PFSK-1 (cell line): ENCODE data around the gene GRK1.

Experiments
- POLR2AphosphoS5 ChIP-seq: IDR thresholded peaks from 2 replicates; pipeline ENCODE4 v1.6.1; 2012; ENCODE audit warnings: low read depth, mild to moderate bottlenecking, control low read depth, low read length, moderate library complexity
- SIN3A ChIP-seq: IDR thresholded peaks from 2 replicates; pipeline ENCODE4 v1.6.1; 2012; ENCODE audit warnings: mild to moderate bottlenecking, low read length, moderate library complexity, borderline replicate concordance; ENCODE audit not compliant: insufficient read depth
- TAF1 ChIP-seq: IDR thresholded peaks from 2 replicates; pipeline ENCODE4 v1.6.1; 2012; ENCODE audit warnings: low read length, control low read depth, borderline replicate concordance; ENCODE audit not compliant: insufficient read depth
- TF ChIP-seq, protein P1 (sequence below), 2 experiments: IDR thresholded peaks; 2 replicates each; pipeline versions ENCODE4 v1.6.1 to v1.8.0; 2011 to 2012; ENCODE audit warnings: low read depth in 2 of 2, low read length in 2 of 2, control low read depth in 1 of 2, inconsistent platforms in 1 of 2, mild to moderate bottlenecking in 1 of 2, moderate library complexity in 1 of 2; ENCODE audit not compliant: insufficient read depth in 1 of 2

DNA sequence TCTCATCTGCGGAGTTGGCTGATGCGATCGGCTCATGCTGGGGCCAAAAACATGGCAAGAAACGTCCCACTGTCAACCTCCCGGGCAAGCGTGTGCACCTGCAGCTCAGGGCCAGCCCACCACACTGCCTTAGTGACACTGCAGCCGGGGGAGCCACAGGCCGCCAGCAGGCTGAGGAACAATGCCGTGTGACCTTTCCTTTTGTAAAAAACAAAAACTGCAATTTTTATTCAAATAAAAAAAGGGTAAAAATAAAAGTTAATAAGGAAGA lies 73.2 kb downstream of the GRK1 start:
- TF ChIP-seq SIN3A, result no peak
- no peak for TF ChIP-seq POLR2AphosphoS5
- TF ChIP-seq, protein P1, sequence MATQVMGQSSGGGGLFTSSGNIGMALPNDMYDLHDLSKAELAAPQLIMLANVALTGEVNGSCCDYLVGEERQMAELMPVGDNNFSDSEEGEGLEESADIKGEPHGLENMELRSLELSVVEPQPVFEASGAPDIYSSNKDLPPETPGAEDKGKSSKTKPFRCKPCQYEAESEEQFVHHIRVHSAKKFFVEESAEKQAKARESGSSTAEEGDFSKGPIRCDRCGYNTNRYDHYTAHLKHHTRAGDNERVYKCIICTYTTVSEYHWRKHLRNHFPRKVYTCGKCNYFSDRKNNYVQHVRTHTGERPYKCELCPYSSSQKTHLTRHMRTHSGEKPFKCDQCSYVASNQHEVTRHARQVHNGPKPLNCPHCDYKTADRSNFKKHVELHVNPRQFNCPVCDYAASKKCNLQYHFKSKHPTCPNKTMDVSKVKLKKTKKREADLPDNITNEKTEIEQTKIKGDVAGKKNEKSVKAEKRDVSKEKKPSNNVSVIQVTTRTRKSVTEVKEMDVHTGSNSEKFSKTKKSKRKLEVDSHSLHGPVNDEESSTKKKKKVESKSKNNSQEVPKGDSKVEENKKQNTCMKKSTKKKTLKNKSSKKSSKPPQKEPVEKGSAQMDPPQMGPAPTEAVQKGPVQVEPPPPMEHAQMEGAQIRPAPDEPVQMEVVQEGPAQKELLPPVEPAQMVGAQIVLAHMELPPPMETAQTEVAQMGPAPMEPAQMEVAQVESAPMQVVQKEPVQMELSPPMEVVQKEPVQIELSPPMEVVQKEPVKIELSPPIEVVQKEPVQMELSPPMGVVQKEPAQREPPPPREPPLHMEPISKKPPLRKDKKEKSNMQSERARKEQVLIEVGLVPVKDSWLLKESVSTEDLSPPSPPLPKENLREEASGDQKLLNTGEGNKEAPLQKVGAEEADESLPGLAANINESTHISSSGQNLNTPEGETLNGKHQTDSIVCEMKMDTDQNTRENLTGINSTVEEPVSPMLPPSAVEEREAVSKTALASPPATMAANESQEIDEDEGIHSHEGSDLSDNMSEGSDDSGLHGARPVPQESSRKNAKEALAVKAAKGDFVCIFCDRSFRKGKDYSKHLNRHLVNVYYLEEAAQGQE (IDR thresholded peaks at IDR 0.05; ENCODE audit: insufficient read depth in 1 of 2, low read depth in 2 of 2, low read length in 2 of 2), result no peak
- no peak for TF ChIP-seq TAF1
